ENCODE measurements around the gene ESPN.
"Not testable (repeated sequence)": the region's sequence is repeated elsewhere in the genome, so short reads cannot be mapped to it uniquely, and the experiment has no call there.

Gene ESPN, protein sequence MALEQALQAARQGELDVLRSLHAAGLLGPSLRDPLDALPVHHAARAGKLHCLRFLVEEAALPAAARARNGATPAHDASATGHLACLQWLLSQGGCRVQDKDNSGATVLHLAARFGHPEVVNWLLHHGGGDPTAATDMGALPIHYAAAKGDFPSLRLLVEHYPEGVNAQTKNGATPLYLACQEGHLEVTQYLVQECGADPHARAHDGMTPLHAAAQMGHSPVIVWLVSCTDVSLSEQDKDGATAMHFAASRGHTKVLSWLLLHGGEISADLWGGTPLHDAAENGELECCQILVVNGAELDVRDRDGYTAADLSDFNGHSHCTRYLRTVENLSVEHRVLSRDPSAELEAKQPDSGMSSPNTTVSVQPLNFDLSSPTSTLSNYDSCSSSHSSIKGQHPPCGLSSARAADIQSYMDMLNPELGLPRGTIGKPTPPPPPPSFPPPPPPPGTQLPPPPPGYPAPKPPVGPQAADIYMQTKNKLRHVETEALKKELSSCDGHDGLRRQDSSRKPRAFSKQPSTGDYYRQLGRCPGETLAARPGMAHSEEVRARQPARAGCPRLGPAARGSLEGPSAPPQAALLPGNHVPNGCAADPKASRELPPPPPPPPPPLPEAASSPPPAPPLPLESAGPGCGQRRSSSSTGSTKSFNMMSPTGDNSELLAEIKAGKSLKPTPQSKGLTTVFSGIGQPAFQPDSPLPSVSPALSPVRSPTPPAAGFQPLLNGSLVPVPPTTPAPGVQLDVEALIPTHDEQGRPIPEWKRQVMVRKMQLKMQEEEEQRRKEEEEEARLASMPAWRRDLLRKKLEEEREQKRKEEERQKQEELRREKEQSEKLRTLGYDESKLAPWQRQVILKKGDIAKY

DNA sequence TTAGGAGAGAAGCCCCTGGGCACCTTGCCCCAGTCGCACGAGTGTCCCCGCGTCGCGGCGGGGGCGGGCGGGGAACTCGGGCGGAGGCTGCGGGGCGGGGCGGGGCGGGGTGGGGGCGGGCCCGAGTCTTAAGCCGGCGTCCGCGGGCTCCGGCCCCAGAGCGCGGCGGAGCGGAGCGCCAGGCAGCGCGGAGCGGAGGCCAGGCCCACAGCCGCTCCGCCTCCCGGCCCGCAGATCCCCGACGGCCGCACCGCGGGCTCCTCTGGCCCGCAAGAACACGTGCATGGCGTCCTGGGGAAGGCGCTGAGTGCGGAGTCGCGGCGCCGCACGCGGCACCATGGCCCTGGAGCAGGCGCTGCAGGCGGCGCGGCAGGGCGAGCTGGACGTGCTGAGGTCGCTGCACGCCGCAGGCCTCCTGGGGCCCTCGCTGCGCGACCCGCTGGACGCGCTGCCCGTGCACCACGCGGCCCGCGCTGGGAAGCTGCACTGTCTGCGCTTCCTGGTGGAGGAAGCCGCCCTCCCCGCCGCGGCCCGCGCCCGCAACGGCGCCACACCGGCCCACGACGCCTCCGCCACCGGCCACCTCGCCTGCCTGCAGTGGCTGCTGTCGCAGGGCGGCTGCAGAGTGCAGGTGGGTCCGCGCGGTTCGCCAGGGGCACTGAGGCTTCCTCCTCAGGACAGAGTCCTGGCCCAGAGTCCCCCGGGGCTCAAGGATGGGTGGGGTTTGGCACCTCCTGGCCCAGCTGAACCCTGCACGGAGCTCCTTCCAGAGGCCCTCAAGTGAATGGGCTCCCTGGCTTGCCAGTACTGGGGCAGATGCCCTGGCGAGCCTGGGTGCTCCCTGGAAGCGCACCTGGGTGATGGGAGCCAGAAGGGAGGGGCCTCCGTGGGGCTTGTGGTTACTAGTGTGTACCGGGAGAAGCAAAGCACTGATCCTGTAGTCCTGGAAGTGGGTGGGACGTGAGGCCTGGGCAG lies at the start of gene ESPN:
Gene ESPN, plus strand, starts transcription at position 158 of the 975 bp plus-strand sequence. Its CDS starts 180 bp downstream, at position 338.
- peak; percentile 82 for DNase-seq (ENCODE audit: low spot score)

DNA sequence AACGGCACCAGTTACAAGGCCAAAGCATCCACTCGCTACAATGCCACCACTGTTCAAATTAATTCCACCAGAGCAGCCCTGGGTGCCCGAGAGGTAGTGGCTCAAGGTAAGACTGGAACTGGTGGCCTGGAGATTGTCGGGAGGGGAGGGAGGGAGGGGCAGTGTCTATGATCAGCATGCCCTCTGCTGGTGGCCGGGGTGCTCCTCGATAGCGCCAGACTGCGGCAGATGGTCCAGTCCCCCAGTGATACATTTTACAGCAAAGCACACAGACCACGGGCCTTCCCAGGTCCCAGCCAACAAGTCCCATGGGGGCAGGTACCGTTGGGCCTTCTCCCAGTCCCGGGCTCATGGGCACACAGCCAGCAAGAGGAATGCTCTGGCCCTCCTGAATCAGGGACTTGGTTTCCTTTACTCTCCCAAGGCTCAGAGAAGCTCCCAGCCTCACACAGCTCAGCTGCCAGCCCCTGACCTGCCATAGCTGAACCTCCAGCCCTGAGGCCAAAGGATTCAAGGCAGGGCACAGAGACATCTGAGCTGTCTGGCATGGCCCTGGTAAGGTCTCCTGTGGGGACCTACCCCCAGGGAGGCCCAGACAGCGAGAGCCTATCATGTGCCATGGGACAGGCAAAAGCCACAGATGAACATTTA lies 46.4 kb upstream of the ESPN start:
- peak; percentile 49 for DNase-seq (ENCODE audit: low spot score)

DNA sequence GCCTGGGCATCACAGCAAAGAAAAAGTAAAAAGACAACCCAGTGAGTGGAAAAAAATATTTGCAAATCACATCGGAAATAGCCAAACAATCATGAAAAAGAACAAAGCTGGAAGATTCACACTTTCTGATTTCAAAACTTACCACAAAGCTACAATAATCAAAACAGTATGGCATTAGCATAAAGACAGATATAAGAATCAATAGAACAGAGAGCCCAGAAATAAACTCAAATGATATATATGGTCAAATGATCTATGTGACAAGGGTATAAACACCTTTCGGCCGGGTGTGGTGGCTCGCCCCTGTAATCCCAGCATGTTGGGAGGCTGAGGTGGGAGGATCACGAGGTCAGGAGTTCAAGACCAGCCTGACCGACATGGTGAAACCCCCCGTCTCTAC lies 44.5 kb upstream of the ESPN start:
- no peak for DNase-seq (ENCODE audit: low spot score)

DNA sequence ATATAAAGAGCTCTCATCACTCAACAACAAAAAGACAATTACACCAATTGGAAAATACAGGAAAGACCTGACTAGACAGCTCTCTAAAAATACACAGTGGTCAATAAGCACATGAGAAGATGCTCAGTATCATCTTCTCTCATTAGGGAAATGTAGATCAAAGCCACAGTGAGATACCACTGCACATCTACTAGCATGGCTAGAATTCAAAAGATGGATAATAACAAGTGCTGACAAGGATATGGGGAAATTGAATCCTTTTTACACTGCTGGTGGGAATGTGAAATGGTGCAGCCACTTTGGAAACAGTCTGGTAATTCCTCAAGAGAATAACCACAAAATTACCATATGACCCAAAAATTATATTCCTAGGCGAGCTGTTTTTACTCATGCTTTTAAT lies 40.4 kb upstream of the ESPN start:
- DNase-seq (ENCODE audit: low spot score): no peak

DNA sequence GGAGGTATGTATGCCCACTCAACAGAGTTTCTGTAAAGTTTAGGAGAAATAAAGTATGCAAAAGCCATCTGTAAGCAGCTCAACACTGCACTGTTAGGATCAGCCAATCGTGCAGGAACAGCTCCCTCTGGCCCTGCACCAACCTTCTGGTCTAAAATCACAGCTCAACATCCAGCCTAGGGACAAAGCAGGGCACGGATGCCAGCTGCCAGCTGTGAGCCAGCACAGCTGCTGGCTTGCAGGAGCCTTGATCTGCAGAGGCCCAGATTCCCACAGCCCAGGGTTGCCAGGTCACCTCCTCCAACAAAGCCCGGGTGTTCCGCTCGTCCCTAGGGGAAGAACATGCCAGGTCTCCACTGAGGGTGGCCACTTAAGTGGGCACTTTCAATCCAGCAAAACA lies 39.6 kb upstream of the ESPN start:
- DNase-seq (ENCODE audit: low spot score): no peak

DNA sequence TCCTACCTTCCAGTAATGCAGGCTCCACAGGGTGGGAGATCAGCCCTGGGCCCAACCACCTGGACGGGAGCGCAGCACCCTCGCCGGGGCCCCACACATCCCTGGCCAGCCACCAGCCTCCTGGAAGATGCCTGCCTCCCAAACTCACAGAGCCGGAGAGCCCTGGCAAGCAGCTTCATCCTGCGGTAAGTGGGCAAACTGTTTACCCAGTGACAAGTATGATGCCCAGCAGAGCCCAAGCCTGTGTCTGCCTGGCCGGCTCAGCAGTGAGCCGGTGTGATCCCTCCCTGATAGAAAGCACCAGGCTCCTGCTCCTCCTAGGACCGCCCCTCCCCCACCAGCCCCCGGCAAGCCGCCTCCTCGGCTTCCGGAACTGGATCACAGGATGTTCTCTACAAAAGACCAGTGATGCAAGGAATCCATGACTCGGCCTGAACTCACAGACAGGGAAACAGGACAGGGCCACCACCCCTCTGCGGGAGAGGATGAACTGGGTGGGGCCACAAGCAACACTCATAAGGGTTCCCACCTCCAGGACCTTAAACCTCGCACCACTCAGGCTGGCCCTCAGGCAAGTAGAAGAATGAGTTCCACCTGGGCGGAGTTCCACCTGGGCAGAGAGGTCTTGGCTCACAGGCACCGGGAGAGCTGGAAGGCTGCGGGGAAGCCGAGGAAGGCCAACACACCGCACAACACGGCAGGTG lies 38.9 kb upstream of the ESPN start:
- peak; percentile 92 for DNase-seq (ENCODE audit: low spot score)

DNA sequence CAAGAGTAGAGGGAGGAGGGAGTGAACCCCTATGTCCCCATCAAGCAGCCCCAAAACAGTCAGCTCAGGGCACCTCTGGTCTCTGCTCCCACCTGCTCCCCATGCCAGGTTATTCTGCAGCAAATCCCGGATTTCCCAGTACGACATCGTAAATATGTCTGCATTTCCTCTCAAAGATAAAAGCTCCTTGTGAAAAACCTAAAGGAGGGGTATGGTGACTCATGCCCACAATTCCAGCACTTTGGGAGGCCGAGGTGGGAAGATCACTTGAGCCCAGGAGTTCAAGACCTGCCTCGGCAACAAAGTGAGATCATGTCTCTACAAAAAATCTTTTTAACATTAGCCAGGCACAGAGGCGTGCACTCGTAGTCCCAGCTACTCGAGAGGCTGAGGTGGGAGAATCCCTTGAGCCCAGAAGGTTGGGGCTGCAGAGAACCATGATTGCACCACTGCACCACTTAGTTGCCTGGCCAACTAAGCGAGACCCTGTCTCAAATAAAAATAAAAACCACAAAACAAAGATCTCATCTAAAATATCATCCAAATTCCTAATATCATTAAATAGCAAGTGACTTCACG lies 38.1 kb upstream of the ESPN start:
- DNase-seq (ENCODE audit: low spot score): no peak

DNA sequence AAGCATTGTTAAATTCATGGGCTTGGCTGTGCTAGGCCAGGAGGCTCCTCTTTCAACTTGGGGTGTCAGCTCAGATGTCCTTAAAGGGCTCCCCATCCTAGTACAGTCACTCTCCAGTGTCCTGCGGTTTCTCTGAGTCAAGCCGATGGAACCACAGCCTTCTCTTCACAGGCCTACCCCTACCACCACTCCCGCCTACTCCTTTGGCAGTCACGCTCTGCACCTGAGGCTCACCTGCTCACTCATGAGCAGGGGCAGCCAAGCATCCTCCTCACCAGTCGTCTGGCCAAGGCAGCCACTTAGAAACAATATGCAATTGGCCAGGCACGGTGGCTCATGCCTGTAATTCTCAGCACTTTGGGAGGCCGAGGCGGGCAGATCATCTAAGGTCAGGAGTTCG lies 34.6 kb upstream of the ESPN start:
- no peak for DNase-seq (ENCODE audit: low spot score)

DNA sequence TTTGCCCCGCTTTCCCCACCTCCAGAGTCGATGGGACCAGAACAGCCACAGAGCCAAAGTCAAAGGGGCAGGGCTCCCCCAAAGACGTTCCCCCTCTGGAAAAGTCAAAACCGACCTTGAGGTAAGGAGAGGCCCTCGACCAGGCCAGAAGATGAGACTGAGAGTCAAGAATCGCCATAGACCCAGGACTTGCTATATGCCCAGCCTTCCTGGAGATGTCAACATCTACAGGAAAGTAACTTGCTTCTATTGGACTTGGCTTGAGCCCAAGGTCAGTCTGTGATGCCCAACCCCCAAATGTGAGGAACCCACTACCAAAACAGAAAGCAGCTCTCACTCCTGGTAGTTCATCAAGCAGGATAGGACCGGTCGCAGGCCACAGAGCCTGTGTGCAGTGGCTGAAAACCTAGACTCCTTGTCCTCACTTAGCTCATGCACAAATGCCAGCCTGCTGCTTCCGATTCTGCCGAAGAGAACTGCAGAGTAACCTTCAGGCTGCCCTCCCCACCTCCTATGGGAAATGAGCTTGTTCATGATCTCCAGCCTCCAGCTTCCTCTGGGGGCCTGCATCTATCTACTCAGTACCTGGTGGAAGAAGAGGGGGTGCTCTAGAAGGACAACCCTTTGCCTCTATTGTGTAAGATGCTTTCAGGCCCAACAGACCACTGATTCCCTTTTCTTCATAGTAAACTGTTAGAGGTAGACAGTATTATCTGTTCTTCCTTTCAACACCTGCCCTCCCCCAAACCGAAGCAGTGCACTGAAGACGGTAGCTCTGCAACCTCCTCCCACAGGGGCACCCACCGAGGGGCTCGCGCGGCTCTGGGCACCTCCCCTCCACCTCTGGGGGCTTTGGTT lies 32.4 kb upstream of the ESPN start:
- no peak for DNase-seq (ENCODE audit: low spot score)

DNA sequence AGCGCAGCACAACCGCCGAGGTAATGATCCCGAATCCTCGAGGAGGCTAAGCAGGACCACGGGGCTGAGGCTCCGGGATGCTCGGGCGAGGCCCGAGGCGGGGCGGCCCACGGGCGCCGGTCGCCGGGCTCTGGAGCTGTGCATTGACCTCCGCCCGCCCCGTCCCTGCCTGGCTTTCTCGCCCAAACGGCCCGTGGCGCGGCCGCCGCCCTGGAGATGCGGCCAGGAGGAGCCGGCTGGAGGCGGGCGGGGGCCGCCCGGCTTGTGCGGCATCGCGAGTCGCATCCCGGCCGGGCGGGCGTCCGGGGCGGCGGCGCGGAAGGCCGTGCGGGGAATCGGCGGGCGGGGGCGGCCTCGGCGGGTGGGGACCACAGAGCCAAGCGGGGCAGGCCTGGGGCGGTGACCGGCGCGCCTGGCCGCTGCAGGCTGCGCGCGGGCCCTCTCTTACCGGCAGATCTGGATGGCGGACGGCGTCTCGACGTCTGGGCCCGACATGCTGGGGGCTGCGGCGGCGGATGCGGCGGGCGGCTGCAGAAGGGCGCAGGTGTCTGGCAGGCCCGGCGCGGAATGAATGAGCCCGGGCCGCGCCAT lies 31.7 kb upstream of the ESPN start:
- DNase-seq (ENCODE audit: low spot score): no peak

DNA sequence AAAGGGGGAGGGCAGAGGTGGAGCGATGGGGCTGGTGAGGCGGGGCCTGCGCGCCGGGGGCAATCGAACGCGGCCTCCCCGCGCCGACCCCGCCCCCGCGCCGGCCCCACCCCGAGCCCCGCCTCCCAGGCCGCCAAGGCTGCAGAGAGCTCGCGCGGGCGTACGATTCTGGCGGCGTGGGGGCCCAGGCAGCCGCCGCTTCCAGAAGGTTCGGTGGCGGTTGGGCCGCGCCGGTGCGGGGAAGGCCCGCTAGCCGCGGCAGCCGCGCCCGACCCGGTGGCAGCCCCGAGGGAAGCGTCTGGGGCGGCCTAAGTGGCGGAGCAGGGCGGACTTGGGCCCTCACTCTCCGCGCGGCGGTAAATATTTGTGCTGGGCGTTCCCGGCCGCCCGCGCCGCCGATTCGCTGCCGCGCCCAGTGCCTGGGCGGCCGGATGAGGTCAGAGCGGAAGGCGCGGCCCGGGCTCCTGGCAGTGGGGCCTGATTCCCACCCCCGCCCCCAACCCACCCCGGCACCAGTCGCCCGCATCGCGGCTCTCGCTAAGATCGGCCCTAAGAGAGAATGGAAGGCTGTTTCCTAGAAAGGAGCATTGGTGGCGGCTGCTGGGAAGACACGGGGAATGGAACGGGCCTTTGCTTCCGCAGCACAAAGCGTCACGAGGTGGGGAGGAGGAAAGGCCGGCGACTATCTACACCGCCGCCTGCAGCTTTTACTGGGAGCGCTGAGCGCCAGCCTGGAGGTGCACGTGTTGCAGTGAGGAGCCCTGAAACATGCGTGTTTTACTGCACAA lies 31.0 kb upstream of the ESPN start, which contains the start of gene ACOT7:
Gene ACOT7, minus strand, starts transcription at position 368 of the 788 bp plus-strand sequence. CDS start 368 bp downstream, outside the sequence.
- DNase-seq (ENCODE audit: low spot score): peak; percentile 95

DNA sequence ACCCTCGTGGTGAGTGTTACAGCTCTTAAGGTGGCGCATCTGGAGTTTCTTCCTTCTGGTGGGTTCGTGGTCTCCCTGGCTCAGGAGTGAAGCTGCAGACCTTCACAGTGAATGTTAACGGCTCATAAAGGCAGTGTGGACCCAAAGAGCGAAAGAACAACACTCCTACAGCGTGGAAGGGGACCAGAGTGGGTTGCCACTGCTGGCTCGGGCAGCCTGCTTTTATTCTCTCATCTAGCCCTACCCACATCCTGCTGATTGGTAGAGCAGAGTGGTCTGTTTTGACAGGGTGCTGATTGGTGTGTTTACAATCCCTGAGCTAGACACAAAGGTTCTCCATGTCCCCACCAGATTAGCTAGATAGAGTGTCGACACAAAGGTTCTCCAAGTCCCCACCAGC lies 29.4 kb upstream of the ESPN start:
- DNase-seq (ENCODE audit: low spot score): not testable (repeated sequence)

DNA sequence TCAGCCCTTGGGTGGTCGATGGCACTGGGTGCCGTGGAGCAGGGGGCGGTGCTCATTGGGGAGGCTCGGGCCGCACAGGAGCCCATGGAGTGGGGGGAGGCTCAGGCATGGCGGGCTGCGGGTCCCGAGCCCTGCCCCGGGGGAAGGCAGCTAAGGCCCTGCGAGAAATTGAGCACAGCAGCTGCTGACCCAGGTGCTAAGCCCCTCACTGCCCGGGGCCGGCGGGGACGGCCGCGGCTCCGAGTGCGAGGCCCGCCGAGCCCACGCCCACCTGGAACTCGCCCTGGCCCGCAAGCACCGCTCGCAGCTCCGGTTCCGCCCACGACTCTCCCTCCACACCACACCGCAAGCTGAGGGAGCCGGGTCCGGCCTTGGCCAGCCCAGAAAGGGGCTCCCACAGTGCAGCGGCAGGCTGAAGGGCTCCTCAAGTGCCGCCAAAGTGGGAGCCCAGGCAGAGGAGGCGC lies 28.8 kb upstream of the ESPN start:
- not testable (repeated sequence) for DNase-seq (ENCODE audit: low spot score)

DNA sequence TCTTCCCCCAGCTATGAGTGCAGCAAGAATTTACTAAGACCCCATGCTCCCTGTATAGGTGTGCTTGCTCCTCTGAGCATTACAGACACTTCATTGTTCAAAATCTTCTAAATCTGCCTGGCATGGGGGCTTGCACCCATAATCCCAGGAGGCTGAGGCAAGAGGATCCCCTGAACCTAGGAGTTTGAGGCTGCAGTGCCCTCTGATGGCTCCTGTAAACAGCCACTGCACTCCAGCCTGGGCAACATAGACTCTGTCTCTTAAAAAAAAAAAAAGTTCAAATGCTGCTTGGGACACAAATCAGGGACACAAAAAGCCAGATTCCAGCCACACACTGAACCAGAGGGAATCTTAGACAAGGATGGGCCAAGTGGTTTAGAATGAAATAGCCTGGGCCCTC lies 27.6 kb upstream of the ESPN start:
- no peak for DNase-seq (ENCODE audit: low spot score)

DNA sequence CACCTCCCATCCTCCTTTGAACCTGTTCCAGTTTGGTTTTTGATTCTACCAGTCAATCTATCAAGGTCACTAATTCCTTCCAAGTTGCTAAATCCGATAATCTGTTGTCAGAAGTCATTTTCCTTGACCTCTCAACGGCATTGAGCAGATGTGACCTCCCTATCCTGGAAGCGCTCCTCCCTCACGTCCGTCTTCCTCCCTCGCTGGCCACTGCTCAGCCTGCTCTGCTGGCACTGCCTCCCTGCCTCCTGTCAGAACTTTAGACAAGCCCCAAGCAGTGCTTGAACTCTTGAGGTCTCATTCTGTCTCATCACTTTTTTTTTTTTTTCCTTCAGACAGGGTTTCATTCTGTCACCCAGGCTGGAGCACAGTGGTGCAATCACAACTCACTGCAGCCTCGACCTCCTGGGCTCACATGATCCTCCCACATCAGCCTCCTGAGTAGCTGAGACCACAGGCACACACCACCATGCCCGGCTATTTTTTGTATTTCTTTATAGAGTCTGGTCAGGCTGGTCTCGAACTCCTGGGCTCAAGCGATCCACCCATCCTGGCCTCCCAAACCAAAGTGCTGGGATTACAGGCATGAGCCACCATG lies 26.6 kb upstream of the ESPN start:
- DNase-seq (ENCODE audit: low spot score): no peak

DNA sequence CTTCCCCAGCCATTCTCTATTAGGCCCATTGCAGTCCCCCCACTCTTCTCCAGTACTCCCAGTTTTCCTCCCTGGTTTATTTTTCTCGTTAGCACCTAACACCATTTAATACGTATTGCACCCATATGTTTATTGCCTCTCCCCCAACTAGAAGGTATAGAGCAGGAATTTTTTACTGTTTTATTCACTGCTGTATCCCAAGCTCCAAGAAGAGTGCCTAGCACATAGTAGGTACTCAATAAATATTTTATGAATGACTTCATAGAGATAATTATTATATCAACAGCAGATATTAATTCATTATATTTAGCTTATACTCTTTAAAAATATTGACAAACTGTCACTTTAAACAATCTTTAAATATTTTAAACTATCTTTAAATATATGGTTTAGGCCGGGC lies 25.3 kb upstream of the ESPN start:
- DNase-seq (ENCODE audit: low spot score): no peak

DNA sequence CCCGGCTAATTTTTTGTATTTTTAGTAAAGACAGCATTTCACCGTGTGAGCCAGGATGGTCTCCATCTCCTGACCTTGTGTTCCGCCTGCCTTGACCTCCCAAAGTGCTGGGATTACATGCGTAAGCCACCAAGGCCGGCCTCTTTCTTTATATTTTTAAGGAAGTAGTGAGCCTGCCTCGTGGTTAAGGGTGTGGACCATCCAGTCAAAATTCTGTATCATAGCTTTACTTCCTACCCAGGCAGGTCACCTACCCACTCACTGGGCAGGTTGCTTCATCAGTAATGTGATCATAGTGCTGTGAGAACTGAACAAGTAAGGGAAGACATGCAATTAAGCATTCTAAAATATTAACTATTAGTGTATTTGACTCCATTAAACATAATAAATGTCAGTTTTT lies 22.9 kb upstream of the ESPN start:
- DNase-seq (ENCODE audit: low spot score): no peak

DNA sequence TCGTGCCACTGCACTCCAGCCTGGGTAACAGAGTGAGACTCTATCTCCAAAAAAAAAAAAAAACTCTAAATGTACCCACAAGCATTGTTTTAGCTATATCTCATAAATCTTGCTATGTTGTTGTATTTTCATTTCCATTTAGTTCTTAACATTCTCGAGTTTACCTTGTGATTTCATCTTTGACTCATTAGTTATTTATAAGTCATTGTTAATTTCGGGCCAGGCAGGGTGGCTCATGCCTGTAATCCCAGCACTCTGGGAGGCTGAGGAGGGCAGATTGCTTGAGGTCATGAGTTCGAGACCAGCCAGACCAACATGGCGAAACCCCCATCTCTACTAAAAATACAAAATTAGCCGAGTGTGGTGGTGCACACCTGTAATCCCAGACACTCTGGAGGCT lies 16.6 kb upstream of the ESPN start:
- no peak for DNase-seq (ENCODE audit: low spot score)
